Activated T-cell treated with anti-CD3 and anti-CD28 coated beads, Interleukin-2, amount 50 U/mL, for 72 hours (primary cell): ENCODE measurements around the gene FOXP1. TPM values are rescaled to one million over a fixed set of nuclear protein-coding genes. Genes with fewer than 3 reads are reported as not detected.

ENCODE experiments used
- ATAC-seq, 2 donors: fragments of 150-1000 bp; cut with Tn5 transposase; replicated peaks in 1 of 2; 2 replicates each; pipeline ENCODE4 v1.10.0; 2021; ENCODE audit warnings: moderate library complexity in 2 of 2, mild to moderate bottlenecking in 1 of 2
- DNase-seq, 2 donors: peaks; one replicate each; pipeline ENCODE4 v3.0.0; 2021 to 2022; ENCODE audit warnings: mixed read lengths in 1 of 2
- H3K27ac Mint-ChIP-seq: one replicate; pipeline ENCODE4 v1.8.0; 2022; ENCODE audit warnings: mild to moderate bottlenecking, moderate library complexity, mixed read lengths
- H3K27me3 Mint-ChIP-seq: one replicate; pipeline ENCODE4 v1.8.0; 2022; ENCODE audit warnings: low read depth, mixed read lengths
- H3K36me3 Mint-ChIP-seq, 2 donors: one replicate each; pipeline ENCODE4 v1.8.0; 2022; ENCODE audit warnings: mixed read lengths in 2 of 2, mild to moderate bottlenecking in 1 of 2; ENCODE audit not compliant: insufficient read depth in 2 of 2
- H3K4me1 Mint-ChIP-seq: one replicate; pipeline ENCODE4 v1.8.0; 2022; ENCODE audit warnings: low read depth, mixed read lengths
- H3K4me3 Mint-ChIP-seq, 2 donors: one replicate each; pipeline ENCODE4 v1.8.0; 2022; ENCODE audit warnings: mild to moderate bottlenecking in 2 of 2, mixed read lengths in 2 of 2, moderate library complexity in 2 of 2
- H3K9me3 Mint-ChIP-seq, 2 donors: one replicate each; pipeline ENCODE4 v1.8.0; 2022; ENCODE audit warnings: mixed read lengths in 2 of 2
- total RNA-seq, 2 donors: library from RNA; stranded (reverse); gene quantifications; one replicate each; pipeline ENCODE4 v1.2.3, GENCODE V29; 2022

Gene FOXP1
- total RNA-seq, 2 donors from 2014 or later, result 124 to 156 TPM

- no peak for ATAC-seq
- Mint-ChIP-seq H3K27ac (no peak overlapping the region), H3K9me3 (peaks cover 4 to 8% of the 10 kb centered on the region in 2 donors), H3K4me1 (peaks cover 36% of the 10 kb centered on the region), H3K36me3 (peaks cover 5 to 9% of the 10 kb centered on the region in 2 donors), H3K4me3 (no peak overlapping the region), H3K27me3 (no peaks in the 10 kb centered on the region)
- no peak for DNase-seq
These were observed 18.7 kb upstream of the FOXP1 start for GRCh38 chr3:71602256-71602655.

GRCh38 chr3:71601811-71602210 lies 18.3 kb upstream of the FOXP1 start:
- no peak for DNase-seq
- Mint-ChIP-seq H3K27ac (no peak overlapping the region), H3K36me3 (peaks cover 5 to 9% of the 10 kb centered on the region in 2 donors), H3K4me3 (no peak overlapping the region), H3K4me1 (peaks cover 36% of the 10 kb centered on the region), H3K9me3 (peaks cover 4 to 8% of the 10 kb centered on the region in 2 donors), H3K27me3 (no peaks in the 10 kb centered on the region)
- peak; percentile 85 to 88 for ATAC-seq

GRCh38 chr3:71600646-71601288 lies 17.2 kb upstream of the FOXP1 start:
- Mint-ChIP-seq H3K27ac (no peak overlapping the region), H3K4me3 (no peak overlapping the region), H3K27me3 (no peaks in the 10 kb centered on the region), H3K4me1 (peaks cover 36% of the 10 kb centered on the region), H3K9me3 (peaks cover 0 to 4% of the 10 kb centered on the region in 2 donors), H3K36me3 (peaks cover 5 to 6% of the 10 kb centered on the region in 2 donors)
- ATAC-seq (no peak), DNase-seq (no peak)

GRCh38 chr3:71599416-71599815 lies 15.9 kb upstream of the FOXP1 start:
- no peak for ATAC-seq
- Mint-ChIP-seq H3K36me3 (peaks cover 5 to 6% of the 10 kb centered on the region in 2 donors), H3K27me3 (no peaks in the 10 kb centered on the region), H3K27ac (no peak overlapping the region), H3K4me1 (peaks cover 36% of the 10 kb centered on the region), H3K9me3 (peaks cover under 1 to 6% of the 10 kb centered on the region in 2 donors), H3K4me3 (no peak overlapping the region)
- no peak for DNase-seq

- DNase-seq (no peak), ATAC-seq (no peak)
- no peak overlapping the region for H3K4me3 Mint-ChIP-seq
- no peaks in the 10 kb centered on the region for H3K27me3 Mint-ChIP-seq
- no peak overlapping the region for H3K27ac Mint-ChIP-seq
- peaks cover 36% of the 10 kb centered on the region for H3K4me1 Mint-ChIP-seq
- peaks cover 3 to 6% of the 10 kb centered on the region in 2 donors for H3K9me3 Mint-ChIP-seq
- peaks cover 4 to 5% of the 10 kb centered on the region in 2 donors for H3K36me3 Mint-ChIP-seq
These were observed 14.8 kb upstream of the FOXP1 start for GRCh38 chr3:71598292-71598691.

GRCh38 chr3:71597286-71597685 lies 13.8 kb upstream of the FOXP1 start:
- H3K4me1 Mint-ChIP-seq, result peaks cover 35% of the 10 kb centered on the region
- no peaks in the 10 kb centered on the region for H3K27me3 Mint-ChIP-seq
- H3K9me3 Mint-ChIP-seq, result peaks cover 3 to 6% of the 10 kb centered on the region in 2 donors
- no peak overlapping the region for H3K4me3 Mint-ChIP-seq
- DNase-seq (no peak), ATAC-seq (no peak)
- no peak overlapping the region for H3K27ac Mint-ChIP-seq
- peaks cover 3 to 5% of the 10 kb centered on the region in 2 donors for H3K36me3 Mint-ChIP-seq

GRCh38 chr3:71593106-71593505 lies 9.6 kb upstream of the FOXP1 start:
- Mint-ChIP-seq H3K4me1 (peaks cover 19% of the 10 kb centered on the region), H3K9me3 (peaks cover 1 to 4% of the 10 kb centered on the region in 2 donors), H3K27ac (no peak overlapping the region), H3K4me3 (no peak overlapping the region), H3K36me3 (no peaks in the 10 kb centered on the region), H3K27me3 (no peaks in the 10 kb centered on the region)
- ATAC-seq (no peak), DNase-seq (no peak)

GRCh38 chr3:71591101-71591500 lies 7.6 kb upstream of the FOXP1 start:
- no peak for DNase-seq
- no peak overlapping the region for H3K4me3 Mint-ChIP-seq

GRCh38 chr3:71589132-71589531 lies 5.6 kb upstream of the FOXP1 start:
- Mint-ChIP-seq H3K4me3 (no peak overlapping the region), H3K36me3 (no peaks in the 10 kb centered on the region), H3K27ac (no peak overlapping the region), H3K4me1 (peaks cover 57% of the 10 kb centered on the region), H3K27me3 (no peaks in the 10 kb centered on the region), H3K9me3 (peaks cover 0 to 1% of the 10 kb centered on the region in 2 donors)
- DNase-seq (no peak), ATAC-seq (no peak)

More at GRCh38 chr3:71591101-71591500, 7.6 kb upstream of the FOXP1 start:
- Mint-ChIP-seq H3K27me3 (no peaks in the 10 kb centered on the region), H3K27ac (no peak overlapping the region), H3K4me1 (peaks cover 38% of the 10 kb centered on the region), H3K36me3 (no peaks in the 10 kb centered on the region), H3K9me3 (peaks cover 1 to 4% of the 10 kb centered on the region in 2 donors)
- ATAC-seq, result no peak

- DNase-seq, result no peak
- H3K27me3 Mint-ChIP-seq, result no peaks in the 10 kb centered on the region
- H3K9me3 Mint-ChIP-seq, result peaks cover 0 to 1% of the 10 kb centered on the region in 2 donors
- no peak for ATAC-seq
- H3K4me1 Mint-ChIP-seq, result peaks cover 58% of the 10 kb centered on the region
- H3K4me3 Mint-ChIP-seq, result no peak overlapping the region
- peaks cover 0 to 1% of the 10 kb centered on the region in 2 donors for H3K36me3 Mint-ChIP-seq
- no peak overlapping the region for H3K27ac Mint-ChIP-seq
These were observed 4.4 kb upstream of the FOXP1 start for GRCh38 chr3:71587958-71588357.

GRCh38 chr3:71586810-71587242 lies 3.3 kb upstream of the FOXP1 start:
- ATAC-seq (no peak), DNase-seq (no peak)
- Mint-ChIP-seq H3K27me3 (no peaks in the 10 kb centered on the region), H3K9me3 (peaks cover 0 to 1% of the 10 kb centered on the region in 2 donors), H3K27ac (no peak overlapping the region), H3K36me3 (peaks cover 3 to 8% of the 10 kb centered on the region in 2 donors), H3K4me1 (peaks cover 58% of the 10 kb centered on the region), H3K4me3 (peak overlapping the region in 1 of 2 donors; percentile 21)

- DNase-seq (peak; percentile 12 to 26), ATAC-seq (no peak)
- Mint-ChIP-seq H3K4me3 (peak overlapping the region; percentile 95 to 96), H3K27ac (peak overlapping the region; percentile 38), H3K27me3 (no peaks in the 10 kb centered on the region), H3K36me3 (peaks cover 4 to 8% of the 10 kb centered on the region in 2 donors), H3K9me3 (peaks cover 0 to 1% of the 10 kb centered on the region in 2 donors), H3K4me1 (peaks cover 57% of the 10 kb centered on the region)
These were observed 2.6 kb upstream of the FOXP1 start for GRCh38 chr3:71585887-71586809.

GRCh38 chr3:71585131-71585530 lies 1.6 kb upstream of the FOXP1 start:
- peak overlapping the region; percentile 94 for H3K27ac Mint-ChIP-seq
- peaks cover 7 to 8% of the 10 kb centered on the region in 2 donors for H3K36me3 Mint-ChIP-seq
- H3K4me1 Mint-ChIP-seq, result peaks cover 58% of the 10 kb centered on the region
- H3K27me3 Mint-ChIP-seq, result no peaks in the 10 kb centered on the region
- no peak for DNase-seq
- no peak for ATAC-seq
- no peaks in the 10 kb centered on the region for H3K9me3 Mint-ChIP-seq
- H3K4me3 Mint-ChIP-seq, result peak overlapping the region; percentile 95 to 96
